ENCODE measurements around the gene FAM20C.

The FAM20C gene

GRCh38 chr7:159370-160270 is 32.8 kb upstream of the FAM20C start:
- no peak for DNase-seq

DNA sequence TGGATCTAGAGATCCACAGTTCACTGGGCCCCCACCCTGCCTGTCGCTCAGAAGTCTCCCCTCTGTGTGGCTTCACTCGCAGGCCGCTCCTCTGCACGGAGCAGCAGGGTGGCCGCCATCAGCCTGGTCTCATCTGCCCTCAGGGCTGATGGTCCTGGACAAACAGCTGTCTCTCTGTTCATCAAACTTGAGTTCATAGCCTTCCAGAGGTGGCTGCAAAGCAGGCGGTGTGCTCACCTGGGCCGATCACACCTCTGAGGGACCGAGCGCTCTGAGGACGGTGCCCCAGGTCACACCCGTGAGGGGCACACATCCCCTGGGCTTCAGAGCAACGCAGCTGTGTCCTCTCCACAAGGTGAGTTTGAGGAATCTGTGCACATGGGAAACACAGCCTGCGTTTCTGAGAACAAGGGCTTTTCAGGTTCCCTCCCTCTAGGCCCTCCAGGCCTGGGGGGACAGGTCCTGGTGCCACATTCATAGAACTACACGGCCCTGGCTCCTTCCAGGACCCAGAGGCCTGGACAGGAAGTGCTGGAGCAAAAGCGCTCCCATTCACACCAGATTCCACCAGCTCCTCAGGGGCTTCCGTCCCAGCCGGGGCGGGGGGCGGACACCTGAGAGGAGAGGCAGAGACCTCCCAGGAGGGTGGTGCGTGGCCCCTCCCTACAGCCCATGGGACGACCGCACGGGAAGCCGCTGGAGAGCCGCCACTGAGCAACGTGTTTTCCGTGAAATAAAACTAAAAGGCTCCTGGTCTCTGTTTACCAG is 31.2 kb upstream of the FAM20C start:
- no peak for DNase-seq

GRCh38 chr7:162632-163297 is 29.6 kb upstream of the FAM20C start:
- DNase-seq: no peak

DNA sequence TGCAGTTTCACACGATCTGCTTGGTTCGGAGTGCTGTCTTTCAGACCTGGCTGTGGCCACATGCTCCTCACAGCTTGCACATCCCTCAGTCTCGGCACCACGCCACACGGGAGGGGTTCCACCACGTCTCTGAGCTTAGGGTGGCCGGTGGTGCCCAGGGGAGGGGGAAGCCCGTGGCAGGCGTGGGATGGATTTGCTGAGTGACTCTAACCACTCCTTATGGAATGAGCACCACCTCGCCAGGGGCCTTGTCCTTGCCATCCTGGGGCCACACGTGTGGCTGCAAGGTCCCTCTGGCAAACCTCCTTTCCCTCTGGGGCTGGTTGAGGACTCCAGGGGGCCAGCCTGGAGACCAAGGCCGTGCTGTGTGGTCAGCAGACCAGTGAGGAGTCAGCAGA is 29.1 kb upstream of the FAM20C start:
- DNase-seq: no peak

- no peak for DNase-seq
Measured at GRCh38 chr7:163971-164881, 28.1 kb upstream of the FAM20C start.

DNA sequence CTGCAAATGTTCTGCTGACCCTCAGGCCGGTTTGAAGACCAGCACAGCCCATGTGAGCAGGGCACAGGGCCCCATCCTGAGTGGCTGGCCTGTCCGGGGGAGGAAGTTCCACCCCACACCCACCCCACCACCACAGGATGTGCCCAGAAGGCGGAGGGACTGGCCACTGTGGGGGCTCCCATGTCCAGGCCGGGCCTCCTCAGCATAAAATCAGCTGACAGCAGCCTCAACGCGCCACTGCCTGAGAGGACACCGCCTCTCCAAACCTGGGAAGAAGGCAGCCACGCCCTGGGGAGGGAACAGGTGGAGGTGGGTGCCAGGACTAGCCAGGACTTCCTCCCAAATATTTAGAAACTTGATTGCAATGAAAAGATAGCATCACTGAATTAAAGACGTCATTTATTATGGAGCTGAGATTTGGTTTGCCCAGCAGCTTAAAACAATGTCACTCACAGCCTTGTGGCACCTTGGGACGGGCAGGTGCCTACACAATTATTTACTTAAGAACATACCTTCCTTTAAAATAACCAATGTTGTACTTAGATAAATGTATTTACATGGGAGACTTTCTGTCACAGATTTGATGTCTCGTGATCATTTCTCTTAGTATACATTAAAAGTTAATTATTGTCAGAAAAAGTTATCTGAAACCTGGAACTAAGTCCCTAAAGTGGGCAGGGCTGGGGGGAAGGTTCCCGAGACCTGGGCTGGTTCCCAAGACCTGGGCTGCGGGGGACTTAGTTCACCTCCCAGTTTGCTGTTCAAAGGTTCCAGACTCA is 27.3 kb upstream of the FAM20C start:
- no peak for DNase-seq

DNA sequence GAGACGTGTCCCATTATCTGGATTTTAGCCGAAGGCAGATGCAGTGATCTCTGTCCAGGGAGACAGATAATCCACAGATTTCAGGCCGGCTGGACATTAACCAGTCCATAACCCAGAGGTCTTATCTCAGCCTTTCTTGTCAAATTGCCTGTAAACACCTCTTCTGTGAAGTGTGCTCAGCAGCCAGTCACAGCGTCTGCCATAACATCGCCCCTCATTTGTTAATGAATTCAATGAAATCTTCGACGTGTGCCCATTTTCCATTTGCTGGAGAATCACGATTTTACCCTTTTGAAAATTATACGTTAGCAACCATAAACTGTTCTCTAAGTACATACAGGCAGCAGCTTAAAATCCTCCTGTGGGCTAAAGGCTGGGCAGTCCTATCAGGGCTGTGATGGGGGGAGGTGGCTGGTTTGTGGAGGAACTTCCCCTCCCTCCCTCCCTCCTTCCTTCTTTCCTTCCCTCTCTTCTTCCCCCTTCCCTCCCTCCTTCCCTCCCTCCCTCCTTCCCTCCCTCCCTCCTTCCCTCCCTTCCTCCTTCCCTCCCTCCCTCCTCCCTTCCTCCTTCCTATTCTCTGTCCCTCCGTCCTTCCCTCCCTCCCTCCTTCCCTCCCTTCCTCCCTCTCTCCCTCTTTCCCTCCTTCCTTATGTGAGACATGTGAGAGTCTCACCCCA is 26.6 kb upstream of the FAM20C start:
- DNase-seq: no peak

- DNase-seq: no peak
Measured at GRCh38 chr7:166338-167060, 25.9 kb upstream of the FAM20C start.

GRCh38 chr7:167090-167855 is 25.1 kb upstream of the FAM20C start:
- DNase-seq: no peak

DNA sequence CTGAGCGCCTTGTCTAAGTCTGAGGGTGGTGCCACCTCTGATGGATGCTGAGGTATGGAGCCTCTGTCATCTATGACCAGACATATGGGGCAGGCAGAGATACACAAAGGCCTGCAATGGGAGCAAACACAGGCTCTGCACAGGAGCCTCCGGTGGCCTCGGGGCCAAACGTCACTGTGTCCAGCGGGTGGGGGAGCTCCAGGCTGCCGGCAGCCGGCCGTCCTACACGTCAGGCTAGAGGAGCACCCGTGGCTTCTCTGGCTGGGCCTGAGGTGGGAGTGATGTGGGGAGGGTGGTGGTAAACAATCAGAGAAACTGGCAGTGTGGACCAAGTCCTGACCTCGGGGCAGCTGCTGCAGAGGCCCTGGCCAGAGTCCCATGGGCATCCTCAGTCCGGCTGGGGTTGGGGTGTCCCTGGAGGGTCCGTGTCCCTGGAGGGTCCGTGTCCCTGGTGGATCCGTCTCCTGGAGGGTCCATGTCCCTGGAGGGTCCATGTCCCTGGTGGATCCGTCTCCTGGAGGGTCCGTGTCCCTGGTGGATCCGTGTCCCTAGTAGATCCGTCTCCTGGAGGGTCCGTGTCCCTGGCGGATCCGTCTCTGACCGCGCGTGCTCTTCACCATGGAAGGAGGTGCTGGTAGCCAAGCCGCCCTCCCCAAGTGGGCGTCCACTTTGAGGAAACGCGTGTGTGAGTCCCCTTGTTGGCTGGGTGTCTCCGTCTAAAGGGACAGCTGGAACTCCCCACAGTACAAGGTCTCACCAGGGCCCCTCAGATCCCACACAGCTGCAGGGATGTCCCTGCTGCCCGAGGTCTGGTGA is 24.2 kb upstream of the FAM20C start:
- DNase-seq: no peak

DNA sequence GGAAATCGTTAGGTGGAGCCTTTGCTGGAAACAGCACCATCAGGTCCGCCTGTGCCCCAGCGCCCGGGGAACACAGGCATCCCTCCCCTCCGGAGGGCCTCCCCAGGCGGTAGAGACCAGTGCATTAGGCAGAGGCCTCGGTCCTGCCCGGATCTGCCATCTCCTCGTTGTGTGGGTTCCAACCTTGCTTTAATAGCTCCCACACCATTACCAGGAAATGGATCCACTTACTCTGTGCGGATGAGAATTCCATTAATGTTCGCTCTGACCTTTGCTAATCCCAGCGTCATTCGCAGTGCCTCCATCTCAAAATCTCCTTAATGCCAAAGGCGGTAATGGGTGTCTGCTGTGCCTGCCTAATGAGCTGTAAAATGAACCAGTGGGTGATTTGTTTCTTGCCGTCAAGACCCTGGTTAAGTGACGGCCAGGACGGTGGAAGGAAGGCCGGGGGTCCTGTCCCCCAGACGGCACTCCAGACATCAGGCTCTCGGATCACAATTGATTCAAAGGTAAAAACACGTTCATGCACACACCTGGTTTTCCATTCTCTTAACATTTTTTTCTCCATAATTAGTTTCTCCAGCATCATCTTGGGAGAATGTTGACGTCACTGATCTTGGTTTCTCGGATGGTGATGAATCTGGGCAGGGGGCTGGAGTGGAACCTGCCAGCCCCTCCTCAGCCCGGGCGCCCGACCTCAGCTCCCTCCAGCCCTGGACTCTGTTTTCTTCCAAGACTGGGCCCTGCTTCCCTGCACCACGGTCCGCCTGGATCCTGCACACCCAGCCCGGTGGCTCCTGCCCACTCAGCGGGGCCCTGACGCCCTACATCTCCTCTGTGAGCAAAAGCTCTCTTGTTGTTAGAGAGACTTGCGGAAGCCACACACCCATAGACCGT is 22.8 kb upstream of the FAM20C start:
- DNase-seq: no peak

GRCh38 chr7:170551-171363 is 21.6 kb upstream of the FAM20C start:
- DNase-seq: no peak

DNA sequence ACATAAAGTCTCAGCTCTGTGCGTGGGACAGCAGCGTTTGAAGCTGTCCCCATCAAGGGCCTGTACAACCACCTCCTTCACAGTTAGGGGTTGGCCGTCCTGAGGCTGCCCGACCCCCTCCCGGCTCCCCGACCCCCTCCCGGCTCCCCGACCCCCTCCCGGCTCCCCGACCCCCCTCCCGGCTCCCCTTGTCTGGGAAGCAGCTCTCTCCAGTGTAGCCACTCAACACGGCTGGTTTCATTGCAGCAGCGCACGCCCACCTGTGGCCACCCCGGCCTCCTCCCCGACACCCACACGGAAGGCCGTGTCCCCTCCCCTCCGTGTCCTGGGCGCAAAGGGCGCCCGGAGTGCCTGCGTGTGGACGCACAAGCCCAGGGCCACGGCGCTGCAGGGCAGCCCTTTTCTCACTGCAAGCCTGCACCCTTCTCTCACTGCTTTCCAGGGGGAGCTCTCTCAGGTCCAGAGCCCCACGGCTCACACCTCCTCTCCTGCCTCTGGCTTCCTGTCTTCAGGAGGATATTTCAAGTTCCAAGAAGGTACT is 20.9 kb upstream of the FAM20C start:
- no peak for DNase-seq

DNA sequence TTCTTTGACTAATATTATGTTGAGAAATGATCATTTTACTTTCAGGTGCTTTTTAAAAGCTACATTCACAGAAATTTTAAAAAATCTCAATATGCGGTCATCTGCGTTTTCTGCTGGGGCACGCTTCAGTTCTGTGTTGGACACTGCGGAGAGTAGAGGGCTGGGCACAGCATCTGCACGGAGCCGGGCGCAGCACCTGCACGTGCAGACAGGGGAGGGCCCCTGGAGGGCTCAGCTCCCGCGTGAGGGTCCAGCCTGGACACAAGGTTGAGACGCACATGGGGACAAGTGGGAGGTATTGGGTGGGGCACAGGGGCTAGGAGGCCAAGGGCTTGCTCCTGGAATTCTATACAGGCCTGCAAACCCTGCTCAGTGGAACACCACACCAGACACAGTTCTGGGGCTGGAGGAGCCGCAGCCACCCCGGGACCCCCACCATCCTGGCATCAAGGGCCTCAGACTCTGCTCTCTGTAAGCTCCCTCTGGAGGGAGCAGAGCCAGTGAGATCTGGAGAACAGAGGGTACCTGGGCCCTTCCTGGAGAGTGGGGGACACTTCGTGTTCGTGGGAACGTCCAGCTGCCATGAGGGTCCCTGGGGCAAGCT is 20.4 kb upstream of the FAM20C start:
- no peak for DNase-seq

DNA sequence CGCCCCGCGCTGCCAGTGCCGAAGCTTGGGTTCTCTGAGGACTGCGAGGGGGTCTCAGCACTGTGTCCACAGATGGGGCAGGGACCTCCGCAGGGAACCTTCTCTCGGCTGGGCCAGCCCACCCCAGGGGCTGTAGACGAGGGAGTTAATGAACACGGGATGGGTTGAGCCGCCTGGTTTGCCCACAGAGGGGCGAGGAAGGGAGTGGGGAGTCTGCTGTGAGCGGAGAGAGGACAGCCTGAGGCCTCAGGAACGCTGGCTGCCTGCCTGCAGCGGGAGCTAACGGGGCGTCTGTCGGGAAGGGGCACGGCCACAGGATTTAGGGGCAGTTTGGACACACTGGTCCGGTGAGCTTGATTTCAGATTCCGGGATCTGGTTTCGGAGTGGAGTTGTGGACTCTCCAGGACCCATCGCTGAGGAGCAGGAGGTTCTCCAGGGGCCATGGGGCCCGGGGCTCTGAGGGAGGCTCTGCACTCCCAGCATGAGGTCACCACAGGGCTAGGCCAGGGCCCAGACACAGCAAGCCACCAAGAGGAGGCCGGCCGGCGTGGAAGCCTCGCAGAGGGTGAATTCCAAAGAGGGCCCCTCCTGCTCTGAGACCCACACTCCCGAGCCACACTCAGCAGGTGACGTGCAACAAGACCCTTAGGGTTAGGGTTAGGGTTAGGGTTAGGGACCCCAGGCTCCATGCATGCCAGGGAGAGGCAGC is 19.0 kb upstream of the FAM20C start:
- DNase-seq: no peak

Measured in activated CD4-positive, alpha-beta T cell treated with anti-CD3 and anti-CD28 coated beads, Interleukin-10, Interleukin-2, amounts not matched to agents 100 ng/mL and 50 ng/mL, durations not matched to agents 16 hours and 8 hours (primary cell).